Trophoblast cell (in vitro differentiated cells and primary cell): Measurements from ENCODE around the gene ADAMTSL1.

Experiments used
- DNase-seq, 2 donors: peaks; one replicate each; pipeline ENCODE4 v3.0.0-alpha.2; 2016
- H2AFZ ChIP-seq: 2 replicates; pipeline ENCODE4 v1.6.1; 2013; ENCODE audit warnings: low read length, moderate library complexity, mild to moderate bottlenecking; ENCODE audit not compliant: insufficient read depth, poor library complexity
- H2AK5ac ChIP-seq: 2 replicates; pipeline ENCODE4 v1.6.1; 2013; ENCODE audit warnings: mild to moderate bottlenecking, low read length
- H2BK120ac ChIP-seq: 2 replicates; pipeline ENCODE4 v1.6.1; 2013; ENCODE audit warnings: low read length, mild to moderate bottlenecking, moderate library complexity; ENCODE audit not compliant: insufficient read depth, poor library complexity
- H2BK12ac ChIP-seq: 2 replicates; pipeline ENCODE4 v1.6.1; 2013; ENCODE audit warnings: mild to moderate bottlenecking, low read length, moderate library complexity
- H2BK5ac ChIP-seq: 2 replicates; pipeline ENCODE4 v1.6.1; 2013; ENCODE audit warnings: low read length, low read depth, moderate library complexity, mild to moderate bottlenecking; ENCODE audit not compliant: poor library complexity
- H3K14ac ChIP-seq: 2 replicates; pipeline ENCODE4 v1.6.1; 2013; ENCODE audit warnings: mild to moderate bottlenecking, low read length
- H3K18ac ChIP-seq: 2 replicates; pipeline ENCODE4 v1.6.1; 2013; ENCODE audit warnings: mild to moderate bottlenecking, low read length
- H3K23ac ChIP-seq: 2 replicates; pipeline ENCODE4 v1.6.1; 2013; ENCODE audit warnings: low read length
- H3K27ac ChIP-seq: 2 replicates; pipeline ENCODE4 v1.5.1; 2013; ENCODE audit warnings: low read depth, mild to moderate bottlenecking, inconsistent platforms, low read length, moderate library complexity
- H3K27me3 ChIP-seq: 2 replicates; pipeline ENCODE4 v1.6.1; 2013; ENCODE audit warnings: inconsistent platforms, mild to moderate bottlenecking, low read length, moderate library complexity; ENCODE audit not compliant: insufficient read depth
- H3K36me3 ChIP-seq, 2 experiments: 1 replicate in 1 of 2; 2 replicates in 1 of 2; pipeline ENCODE4 v1.6.1; 2013; ENCODE audit warnings: low read length in 2 of 2, mild to moderate bottlenecking in 2 of 2, moderate library complexity in 1 of 2; ENCODE audit not compliant: insufficient read depth in 2 of 2, control insufficient read depth in 1 of 2
- H3K4ac ChIP-seq: 2 replicates; pipeline ENCODE4 v1.6.1; 2013; ENCODE audit warnings: low read depth, mild to moderate bottlenecking, low read length, moderate library complexity
- H3K4me1 ChIP-seq, 2 experiments: 1 replicate in 1 of 2; 2 replicates in 1 of 2; pipeline ENCODE4 v1.6.1; 2013; ENCODE audit warnings: low read length in 2 of 2, mild to moderate bottlenecking in 2 of 2, moderate library complexity in 1 of 2; ENCODE audit not compliant: insufficient read depth in 2 of 2, control insufficient read depth in 1 of 2
- H3K4me2 ChIP-seq: 2 replicates; pipeline ENCODE4 v1.6.1; 2013; ENCODE audit warnings: inconsistent platforms, mild to moderate bottlenecking, low read length, moderate library complexity
- H3K4me3 ChIP-seq: 2 replicates; pipeline ENCODE4 v1.5.1; 2013; ENCODE audit warnings: mild to moderate bottlenecking, low read depth, low read length, inconsistent platforms
- H3K79me1 ChIP-seq: one replicate; pipeline ENCODE4 v1.6.1; 2013; ENCODE audit warnings: low read length
- H3K79me2 ChIP-seq: 2 replicates; pipeline ENCODE4 v1.6.1; 2013; ENCODE audit warnings: low read length, mild to moderate bottlenecking; ENCODE audit not compliant: control insufficient read depth, insufficient read depth, poor library complexity
- H3K9ac ChIP-seq: 2 replicates; pipeline ENCODE4 v1.6.1; 2013; ENCODE audit warnings: mild to moderate bottlenecking, low read length
- H3K9me3 ChIP-seq: 2 replicates; pipeline ENCODE4 v1.6.1; 2013; ENCODE audit warnings: low read depth, mild to moderate bottlenecking, control low read depth, inconsistent platforms, low read length; ENCODE audit not compliant: insufficient read depth
- H4K12ac ChIP-seq: 2 replicates; pipeline ENCODE4 v1.6.1; 2013; ENCODE audit warnings: low read depth, mild to moderate bottlenecking, low read length, moderate library complexity
- H4K8ac ChIP-seq: 2 replicates; pipeline ENCODE4 v1.6.1; 2013; ENCODE audit warnings: low read depth, mild to moderate bottlenecking, low read length, moderate library complexity
- H4K91ac ChIP-seq: one replicate; pipeline ENCODE4 v1.6.1; 2013; ENCODE audit warnings: low read depth, mild to moderate bottlenecking, low read length, moderate library complexity
- WGBS: extraction: QIAGEN DNeasy Blood & Tissue Kit; methylation state at CpG from one replicate; pipeline ENCODE4 v1.1.7; 2013; ENCODE audit warnings: missing lambda C conversion rate; ENCODE audit not compliant: insufficient read length, insufficient coverage; ENCODE audit errors: extremely low coverage; 5-methylcytosine and 5-hydroxymethylcytosine counted together

The ADAMTSL1 gene

DNA sequence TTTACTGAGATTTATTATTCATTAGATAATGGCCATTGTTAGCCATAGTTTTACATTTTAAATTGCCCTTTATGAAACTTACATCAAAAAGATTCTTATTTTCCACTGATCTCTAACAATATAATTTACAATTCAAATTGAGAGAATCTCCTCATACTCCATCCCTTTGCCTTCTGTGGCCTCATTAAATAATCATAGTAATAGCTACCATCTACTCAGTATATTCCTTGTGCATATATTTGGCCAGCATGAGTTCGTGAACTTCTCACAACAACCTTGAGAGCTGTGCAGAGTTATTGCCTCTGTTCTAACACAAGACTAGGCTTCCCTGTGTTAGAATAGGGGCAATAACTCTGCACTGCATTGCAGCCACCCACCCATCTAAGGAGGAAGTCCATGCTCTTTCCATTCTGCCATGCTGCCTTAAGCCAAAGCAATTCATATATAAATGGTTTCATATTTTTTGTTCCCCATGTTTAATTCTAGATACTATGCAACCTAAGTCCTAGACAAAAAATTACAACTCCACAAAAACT lies 99.1 kb downstream of the ADAMTSL1 start:
- Histone ChIP-seq H3K9me3 (no peaks in the 10 kb centered on the region), H3K4ac (no peak overlapping the region), H3K14ac (no peak overlapping the region), H3K4me2 (no peak overlapping the region), H3K4me3 (no peak overlapping the region), H3K27ac (no peak overlapping the region), H3K9ac (no peak overlapping the region), H3K18ac (no peak overlapping the region), H2BK12ac (no peak overlapping the region), H3K79me2 (no peaks in the 10 kb centered on the region), H3K23ac (no peak overlapping the region), H4K8ac (no peak overlapping the region), H3K27me3 (no peaks in the 10 kb centered on the region), H2BK120ac (no peak overlapping the region), H3K36me3 (no peaks in the 10 kb centered on the region), H3K4me1 (no peaks in the 10 kb centered on the region), H2AFZ (no peak overlapping the region), H2AK5ac (no peak overlapping the region), H2BK5ac (no peak overlapping the region), H3K79me1 (no peaks in the 10 kb centered on the region), H4K91ac (no peak overlapping the region), H4K12ac (no peak overlapping the region)
- no peak for DNase-seq
- no CpG with 5 or more reads among the region's 1 CpG for WGBS

DNA sequence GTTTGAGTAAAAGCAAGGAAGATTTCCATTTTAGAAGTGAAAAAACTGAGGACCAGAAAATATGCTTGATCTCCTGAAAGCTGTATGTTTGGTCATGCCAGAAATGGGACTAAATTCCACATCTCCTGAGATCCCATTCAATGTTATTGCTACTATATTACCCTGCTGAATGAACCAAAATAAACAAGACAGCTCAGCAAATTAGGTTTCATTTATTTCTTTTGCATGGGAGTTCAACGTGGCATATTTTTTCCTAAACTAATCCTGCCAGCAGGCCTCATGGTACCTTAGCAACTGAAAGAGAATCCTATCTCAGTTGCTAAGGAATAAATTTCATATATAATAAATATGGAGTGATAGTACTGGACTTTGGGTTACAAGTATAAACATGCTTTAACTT lies 101.7 kb downstream of the ADAMTSL1 start:
- Histone ChIP-seq H3K4ac (no peak overlapping the region), H2BK120ac (no peak overlapping the region), H2BK12ac (no peak overlapping the region), H2BK5ac (no peak overlapping the region), H4K91ac (no peak overlapping the region), H3K4me3 (no peak overlapping the region), H3K14ac (no peak overlapping the region), H2AFZ (no peak overlapping the region), H3K4me1 (no peaks in the 10 kb centered on the region), H4K12ac (no peak overlapping the region), H4K8ac (no peak overlapping the region), H3K9ac (no peak overlapping the region), H3K79me2 (no peaks in the 10 kb centered on the region), H3K27ac (no peak overlapping the region), H3K23ac (no peak overlapping the region), H3K18ac (no peak overlapping the region), H3K4me2 (no peak overlapping the region), H3K79me1 (no peaks in the 10 kb centered on the region), H2AK5ac (no peak overlapping the region), H3K9me3 (no peaks in the 10 kb centered on the region), H3K36me3 (no peaks in the 10 kb centered on the region), H3K27me3 (no peaks in the 10 kb centered on the region)
- no peak for DNase-seq
- WGBS = no CpG with 5 or more reads among the region's 1 CpG

DNA sequence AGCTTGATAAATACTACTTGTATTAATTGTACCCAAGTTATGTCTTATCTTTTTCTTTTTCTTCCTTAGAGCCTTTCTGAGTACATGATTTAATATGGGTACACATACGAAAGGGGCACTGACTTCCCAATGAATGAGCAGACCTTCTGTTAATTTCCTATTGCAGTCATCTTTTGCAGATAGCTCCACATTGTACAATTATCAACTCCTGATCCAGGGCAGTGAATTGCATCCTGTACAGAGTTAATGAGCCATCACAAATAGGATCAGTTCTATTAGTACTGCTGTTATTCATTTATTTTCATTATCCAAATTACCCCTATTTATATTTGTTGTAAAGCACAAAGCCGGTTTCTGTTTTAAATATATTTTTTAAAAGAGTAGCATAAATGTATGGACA lies 105.6 kb downstream of the ADAMTSL1 start:
- H3K4ac ChIP-seq = no peak overlapping the region
- no peaks in the 10 kb centered on the region for H3K36me3 ChIP-seq
- H4K12ac ChIP-seq = no peak overlapping the region
- no peak overlapping the region for H3K23ac ChIP-seq
- no peak overlapping the region for H2BK5ac ChIP-seq
- H3K18ac ChIP-seq = no peak overlapping the region
- DNase-seq = no peak
- no peak overlapping the region for H2AFZ ChIP-seq
- WGBS = no CpG with 5 or more reads among the region's 2 CpGs
- H2BK120ac ChIP-seq = no peak overlapping the region
- H4K8ac ChIP-seq = no peak overlapping the region
- no peak overlapping the region for H3K9ac ChIP-seq
- H3K4me1 ChIP-seq = no peaks in the 10 kb centered on the region
- no peak overlapping the region for H2AK5ac ChIP-seq
- no peak overlapping the region for H4K91ac ChIP-seq
- no peak overlapping the region for H3K4me2 ChIP-seq
- H2BK12ac ChIP-seq = no peak overlapping the region
- H3K4me3 ChIP-seq = no peak overlapping the region
- no peak overlapping the region for H3K27ac ChIP-seq
- H3K9me3 ChIP-seq = no peaks in the 10 kb centered on the region
- H3K79me1 ChIP-seq = no peaks in the 10 kb centered on the region
- H3K27me3 ChIP-seq = no peaks in the 10 kb centered on the region
- no peak overlapping the region for H3K14ac ChIP-seq
- H3K79me2 ChIP-seq = no peaks in the 10 kb centered on the region

DNA sequence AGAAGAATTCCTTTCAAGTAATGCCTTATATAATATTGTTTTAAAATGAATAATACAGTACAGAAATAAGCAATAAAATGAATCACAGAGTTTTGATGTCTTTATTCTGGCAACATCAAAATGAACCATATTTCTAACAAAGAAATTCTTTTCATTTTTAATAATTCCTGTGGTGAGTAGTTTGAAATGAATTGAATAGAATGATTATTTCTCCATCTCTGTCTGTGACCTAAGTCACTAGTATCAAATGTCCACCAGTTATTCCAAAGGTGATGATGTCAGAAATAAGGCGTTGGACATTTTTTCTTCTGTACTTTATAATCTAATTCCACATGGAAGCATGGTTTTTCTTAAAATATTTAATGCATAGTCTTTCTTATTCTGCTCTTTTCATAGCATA lies 106.2 kb downstream of the ADAMTSL1 start:
- Histone ChIP-seq H3K4me3 (no peak overlapping the region), H2AK5ac (no peak overlapping the region), H2BK12ac (no peak overlapping the region), H3K36me3 (no peaks in the 10 kb centered on the region), H3K4ac (no peak overlapping the region), H3K14ac (no peak overlapping the region), H2BK5ac (no peak overlapping the region), H3K18ac (no peak overlapping the region), H4K91ac (no peak overlapping the region), H4K8ac (no peak overlapping the region), H3K79me2 (no peaks in the 10 kb centered on the region), H3K9ac (no peak overlapping the region), H3K79me1 (no peaks in the 10 kb centered on the region), H3K23ac (no peak overlapping the region), H2BK120ac (no peak overlapping the region), H3K9me3 (no peaks in the 10 kb centered on the region), H3K4me2 (no peak overlapping the region), H2AFZ (no peak overlapping the region), H3K27ac (no peak overlapping the region), H3K4me1 (no peaks in the 10 kb centered on the region), H4K12ac (no peak overlapping the region), H3K27me3 (no peaks in the 10 kb centered on the region)
- no peak for DNase-seq
- WGBS = no CpG with 5 or more reads among the region's 1 CpG
